ENCODE data around the gene GPER1. TPM values are rescaled to one million over a fixed set of nuclear protein-coding genes. Genes with fewer than 3 reads are reported as not detected.

GPER1 gene
- total and polyA plus RNA-seq, 4 donors = 3.7 to 7.7 (median 6.3) TPM

- DNase-seq = no peak
Measured at GRCh38 chr7:1090236-1090635, 2.3 kb downstream of the GPER1 start.

DNA sequence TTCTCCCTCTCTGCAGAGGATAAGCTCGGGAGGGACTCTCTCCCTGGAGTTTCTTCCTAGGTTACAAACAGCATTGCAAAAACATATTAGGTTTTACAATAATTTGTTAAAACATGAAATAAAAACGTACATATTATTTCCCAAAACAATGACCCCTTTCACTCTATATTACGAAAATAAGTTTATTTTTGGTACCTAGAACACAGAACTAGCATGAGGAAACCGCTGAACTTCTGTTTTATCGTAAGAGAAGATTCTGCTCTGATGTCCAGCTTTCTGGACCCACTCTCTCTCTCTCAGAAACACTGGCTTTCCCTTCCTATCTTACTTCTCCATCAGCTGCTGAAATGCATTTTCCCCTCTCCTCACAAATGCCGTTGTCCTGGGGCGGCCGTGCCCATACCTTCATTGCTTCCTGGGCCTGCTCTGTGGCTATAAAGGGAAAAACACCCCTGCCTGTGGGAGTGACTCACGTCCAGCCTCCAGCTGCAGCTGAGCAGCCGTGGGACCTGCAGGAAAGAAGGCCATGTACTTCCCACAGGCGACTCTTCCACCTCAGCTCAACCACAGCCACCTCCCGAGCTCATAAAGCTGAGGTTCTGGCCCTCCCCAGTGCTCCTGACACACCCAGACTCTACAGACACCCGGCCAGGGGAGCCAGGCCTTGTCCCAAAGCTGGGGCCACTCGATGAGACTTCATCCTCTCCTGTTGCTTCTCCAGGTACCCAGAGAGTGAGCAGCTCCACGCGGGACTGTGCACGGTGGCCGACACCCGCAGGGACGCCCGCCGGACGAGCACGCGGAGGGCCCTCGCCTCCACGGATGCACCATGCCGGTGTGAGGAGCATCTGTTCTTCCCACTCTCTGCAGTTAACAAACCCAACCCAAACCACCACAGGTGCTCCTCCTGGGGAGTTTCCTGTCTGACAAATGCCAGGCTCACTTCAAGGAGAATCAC is 3.1 kb downstream of the GPER1 start:
- no peak overlapping the region for H3K4me3 ChIP-seq
- TF ChIP-seq, protein P1, sequence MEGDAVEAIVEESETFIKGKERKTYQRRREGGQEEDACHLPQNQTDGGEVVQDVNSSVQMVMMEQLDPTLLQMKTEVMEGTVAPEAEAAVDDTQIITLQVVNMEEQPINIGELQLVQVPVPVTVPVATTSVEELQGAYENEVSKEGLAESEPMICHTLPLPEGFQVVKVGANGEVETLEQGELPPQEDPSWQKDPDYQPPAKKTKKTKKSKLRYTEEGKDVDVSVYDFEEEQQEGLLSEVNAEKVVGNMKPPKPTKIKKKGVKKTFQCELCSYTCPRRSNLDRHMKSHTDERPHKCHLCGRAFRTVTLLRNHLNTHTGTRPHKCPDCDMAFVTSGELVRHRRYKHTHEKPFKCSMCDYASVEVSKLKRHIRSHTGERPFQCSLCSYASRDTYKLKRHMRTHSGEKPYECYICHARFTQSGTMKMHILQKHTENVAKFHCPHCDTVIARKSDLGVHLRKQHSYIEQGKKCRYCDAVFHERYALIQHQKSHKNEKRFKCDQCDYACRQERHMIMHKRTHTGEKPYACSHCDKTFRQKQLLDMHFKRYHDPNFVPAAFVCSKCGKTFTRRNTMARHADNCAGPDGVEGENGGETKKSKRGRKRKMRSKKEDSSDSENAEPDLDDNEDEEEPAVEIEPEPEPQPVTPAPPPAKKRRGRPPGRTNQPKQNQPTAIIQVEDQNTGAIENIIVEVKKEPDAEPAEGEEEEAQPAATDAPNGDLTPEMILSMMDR (IDR thresholded peaks at IDR 0.05; ENCODE audit: control extremely low read depth, extremely low read depth) = no peak
- H3K27ac ChIP-seq (ENCODE audit: low read depth in 1 of 2, low read length in 1 of 2) = no peak overlapping the region
- H3K27me3 ChIP-seq (ENCODE audit: control insufficient read depth in 3 of 3, insufficient read depth in 3 of 3, low read length in 2 of 3) = no peaks in the 10 kb centered on the region
- DNase-seq (no peak), ATAC-seq (ENCODE audit: insufficient read depth, low FRiP score) (no peak)
- H3K9me3 ChIP-seq (ENCODE audit: control insufficient read depth in 4 of 4, insufficient read depth in 3 of 4, low read length in 3 of 4) = peaks cover 0 to 3% (median 0%) of the 10 kb centered on the region in 4 donors
- WGBS, 2 donors = 79 to 80% methylated on average over 28 of the region's 28 CpGs
- peaks cover 0 to 16% (median 0%) of the 10 kb centered on the region in 4 donors for H3K36me3 ChIP-seq (ENCODE audit: control insufficient read depth in 4 of 4, insufficient read depth in 4 of 4, low read length in 4 of 4)
- peaks cover 5 to 38% (median 14%) of the 10 kb centered on the region in 5 donors for H3K4me1 ChIP-seq (ENCODE audit: control insufficient read depth in 5 of 5, insufficient read depth in 5 of 5, low read length in 5 of 5)
- H3K9ac ChIP-seq (ENCODE audit: insufficient read depth in 1 of 2, low read length in 2 of 2) = no peak overlapping the region

More at GRCh38 chr7:1090236-1090635, 2.3 kb downstream of the GPER1 start:
- no peaks in the 10 kb centered on the region for H3K27me3 ChIP-seq (ENCODE audit: control insufficient read depth in 3 of 3, insufficient read depth in 3 of 3, low read length in 2 of 3)
- peaks cover 0 to 16% (median 0%) of the 10 kb centered on the region in 4 donors for H3K36me3 ChIP-seq (ENCODE audit: control insufficient read depth in 4 of 4, insufficient read depth in 4 of 4, low read length in 4 of 4)
- H3K4me3 ChIP-seq = no peak overlapping the region
- TF ChIP-seq, protein P1 (IDR thresholded peaks at IDR 0.05; ENCODE audit: control extremely low read depth, extremely low read depth) = no peak
- peaks cover 3 to 31% (median 7%) of the 10 kb centered on the region in 5 donors for H3K4me1 ChIP-seq (ENCODE audit: control insufficient read depth in 5 of 5, insufficient read depth in 5 of 5, low read length in 5 of 5)
- no peak for ATAC-seq (ENCODE audit: insufficient read depth, low FRiP score)
- 92 to 93% methylated on average over 21 of the region's 21 CpGs for WGBS, 2 donors
- H3K9ac ChIP-seq (ENCODE audit: insufficient read depth in 1 of 2, low read length in 2 of 2) = no peak overlapping the region
- peaks cover 0 to 1% (median 0%) of the 10 kb centered on the region in 4 donors for H3K9me3 ChIP-seq (ENCODE audit: control insufficient read depth in 4 of 4, insufficient read depth in 3 of 4, low read length in 3 of 4)
- H3K27ac ChIP-seq (ENCODE audit: low read depth in 1 of 2, low read length in 1 of 2) = no peak overlapping the region

DNA sequence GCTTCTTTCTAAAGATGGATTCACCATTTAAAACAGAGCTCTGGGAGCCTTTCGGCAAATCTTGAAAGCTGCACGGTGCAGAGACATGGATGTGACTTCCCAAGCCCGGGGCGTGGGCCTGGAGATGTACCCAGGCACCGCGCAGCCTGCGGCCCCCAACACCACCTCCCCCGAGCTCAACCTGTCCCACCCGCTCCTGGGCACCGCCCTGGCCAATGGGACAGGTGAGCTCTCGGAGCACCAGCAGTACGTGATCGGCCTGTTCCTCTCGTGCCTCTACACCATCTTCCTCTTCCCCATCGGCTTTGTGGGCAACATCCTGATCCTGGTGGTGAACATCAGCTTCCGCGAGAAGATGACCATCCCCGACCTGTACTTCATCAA is 3.7 kb downstream of the GPER1 start:
- Histone ChIP-seq H3K9ac (ENCODE audit: insufficient read depth in 1 of 2, low read length in 2 of 2) (no peak overlapping the region), H3K27ac (ENCODE audit: low read depth in 1 of 2, low read length in 1 of 2) (no peak overlapping the region), H3K4me1 (ENCODE audit: control insufficient read depth in 5 of 5, insufficient read depth in 5 of 5, low read length in 5 of 5) (peaks cover 2 to 39% (median 14%) of the 10 kb centered on the region in 5 donors), H3K36me3 (ENCODE audit: control insufficient read depth in 4 of 4, insufficient read depth in 4 of 4, low read length in 4 of 4) (peaks cover 0 to 16% (median 0%) of the 10 kb centered on the region in 4 donors), H3K9me3 (ENCODE audit: control insufficient read depth in 4 of 4, insufficient read depth in 3 of 4, low read length in 3 of 4) (peaks cover 0 to 3% (median 0%) of the 10 kb centered on the region in 4 donors), H3K27me3 (ENCODE audit: control insufficient read depth in 3 of 3, insufficient read depth in 3 of 3, low read length in 2 of 3) (no peaks in the 10 kb centered on the region), H3K4me3 (no peak overlapping the region)
- DNase-seq (no peak), ATAC-seq (ENCODE audit: insufficient read depth, low FRiP score) (no peak)
- WGBS, 2 donors = 95 to 96% methylated on average over 18 of the region's 18 CpGs
- TF ChIP-seq, protein P1 (IDR thresholded peaks at IDR 0.05; ENCODE audit: control extremely low read depth, extremely low read depth) = no peak

All from lung (tissue), 12 donors.